ENCODE measurements around the gene FNDC3A. TPM values are rescaled to one million over a fixed set of nuclear protein-coding genes. Genes with fewer than 3 reads are reported as not detected.

FNDC3A gene
- total RNA-seq, 4 donors from 2014 or later = 21.9 to 59.7 (median 40.1) TPM

GRCh38 chr13:49097374-49097773 lies 121.7 kb downstream of the FNDC3A start:
- peaks cover 0 to 23% (median 4%) of the 10 kb centered on the region in 4 donors for H3K4me1 ChIP-seq
- in situ Hi-C loops (cut with MboI; ENCODE audit: low pct_ligation_motif_present in 1 of 4, low pct_unique_long_range_greater_than_20kb in 1 of 4, low sequenced_read_pairs in 3 of 4) = no loop called here
- H3K4me3 ChIP-seq = no peak overlapping the region
- intact Hi-C loops (cut with DNase I; ENCODE audit: low total_unique reads) = no loop called here
- H3K27ac ChIP-seq = peak overlapping the region; percentile 15 to 69 (median 50)
- no peaks in the 10 kb centered on the region for H3K36me3 ChIP-seq
- DNase-seq = no peak
- no peaks in the 10 kb centered on the region for H3K27me3 ChIP-seq
- WGBS, 2 donors (ENCODE audit: low coverage in 1 of 2) = 79 to 80% methylated on average over 2 of the region's 2 CpGs
- H3K9me3 ChIP-seq = no peaks in the 10 kb centered on the region
- TF ChIP-seq, protein P1, sequence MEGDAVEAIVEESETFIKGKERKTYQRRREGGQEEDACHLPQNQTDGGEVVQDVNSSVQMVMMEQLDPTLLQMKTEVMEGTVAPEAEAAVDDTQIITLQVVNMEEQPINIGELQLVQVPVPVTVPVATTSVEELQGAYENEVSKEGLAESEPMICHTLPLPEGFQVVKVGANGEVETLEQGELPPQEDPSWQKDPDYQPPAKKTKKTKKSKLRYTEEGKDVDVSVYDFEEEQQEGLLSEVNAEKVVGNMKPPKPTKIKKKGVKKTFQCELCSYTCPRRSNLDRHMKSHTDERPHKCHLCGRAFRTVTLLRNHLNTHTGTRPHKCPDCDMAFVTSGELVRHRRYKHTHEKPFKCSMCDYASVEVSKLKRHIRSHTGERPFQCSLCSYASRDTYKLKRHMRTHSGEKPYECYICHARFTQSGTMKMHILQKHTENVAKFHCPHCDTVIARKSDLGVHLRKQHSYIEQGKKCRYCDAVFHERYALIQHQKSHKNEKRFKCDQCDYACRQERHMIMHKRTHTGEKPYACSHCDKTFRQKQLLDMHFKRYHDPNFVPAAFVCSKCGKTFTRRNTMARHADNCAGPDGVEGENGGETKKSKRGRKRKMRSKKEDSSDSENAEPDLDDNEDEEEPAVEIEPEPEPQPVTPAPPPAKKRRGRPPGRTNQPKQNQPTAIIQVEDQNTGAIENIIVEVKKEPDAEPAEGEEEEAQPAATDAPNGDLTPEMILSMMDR (IDR thresholded peaks at IDR 0.05) = no peak
- TF ChIP-seq POLR2A (IDR thresholded peaks at IDR 0.05) (no peak), POLR2AphosphoS5 (IDR thresholded peaks at IDR 0.05) (no peak), EP300 (IDR thresholded peaks at IDR 0.05; ENCODE audit: low read depth) (no peak)

GRCh38 chr13:49098198-49098597 lies 122.5 kb downstream of the FNDC3A start:
- no peaks in the 10 kb centered on the region for H3K9me3 ChIP-seq
- no peak overlapping the region for H3K4me3 ChIP-seq
- in situ Hi-C loops (cut with MboI; ENCODE audit: low pct_ligation_motif_present in 1 of 4, low pct_unique_long_range_greater_than_20kb in 1 of 4, low sequenced_read_pairs in 3 of 4) = no loop called here
- 64% methylated on average over 2 of the region's 2 CpGs; no CpG with 5 or more reads in 1 of the 2 donors for WGBS, 2 donors (ENCODE audit: low coverage in 1 of 2)
- intact Hi-C loops (cut with DNase I; ENCODE audit: low total_unique reads) = no loop called here
- DNase-seq = no peak
- H3K4me1 ChIP-seq = peaks cover 0 to 23% (median 4%) of the 10 kb centered on the region in 4 donors
- H3K27me3 ChIP-seq = no peaks in the 10 kb centered on the region
- TF ChIP-seq EP300 (IDR thresholded peaks at IDR 0.05; ENCODE audit: low read depth) = peak; percentile 34
- TF ChIP-seq POLR2AphosphoS5 (IDR thresholded peaks at IDR 0.05) = peak; percentile 29 to 48 (median 42)
- TF ChIP-seq, protein P1 (IDR thresholded peaks at IDR 0.05) = no peak
- no peaks in the 10 kb centered on the region for H3K36me3 ChIP-seq
- peak overlapping the region in 3 of 4 donors; percentile 53 to 69 (median 54) for H3K27ac ChIP-seq

DNA sequence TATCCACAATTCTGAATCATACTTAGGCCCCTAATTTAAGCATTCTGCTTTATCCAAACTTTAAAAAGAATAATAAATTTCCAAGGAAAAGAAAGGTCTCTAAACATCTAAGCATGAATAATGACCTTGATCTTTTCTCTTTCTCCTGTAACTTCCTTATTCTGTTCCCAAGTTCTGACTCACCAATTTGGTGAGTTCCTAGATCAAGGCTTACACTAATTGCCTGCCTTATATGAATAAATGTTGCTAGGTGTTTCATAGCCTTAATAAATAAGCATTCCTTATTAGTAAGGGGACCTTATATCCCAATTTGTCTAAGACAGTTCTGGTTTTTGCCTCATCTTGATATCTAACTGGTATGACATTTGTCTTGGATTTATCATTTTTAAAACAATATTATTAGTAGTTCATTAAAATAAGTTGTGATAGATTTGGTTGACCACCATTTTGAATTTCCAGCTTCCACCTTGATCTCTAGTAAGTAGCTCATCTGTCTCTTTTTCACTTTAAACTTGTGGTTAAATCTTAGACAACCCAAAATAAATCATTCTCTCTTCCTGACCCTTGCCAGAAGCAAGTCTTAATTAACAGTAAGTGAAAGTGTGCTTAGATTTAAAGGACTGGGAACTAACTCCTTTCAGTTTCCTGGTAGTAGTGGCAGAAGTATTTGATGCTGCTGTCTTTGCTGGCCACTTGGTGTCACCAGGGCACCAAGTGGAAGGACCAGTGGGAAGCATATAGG lies 123.2 kb downstream of the FNDC3A start:
- H3K4me3 ChIP-seq = no peak overlapping the region
- H3K27ac ChIP-seq = peak overlapping the region; percentile 0 to 54 (median 52)
- in situ Hi-C loops (cut with MboI; ENCODE audit: low pct_ligation_motif_present in 1 of 4, low pct_unique_long_range_greater_than_20kb in 1 of 4, low sequenced_read_pairs in 3 of 4) (no loop called here), intact Hi-C loops (cut with DNase I; ENCODE audit: low total_unique reads) (no loop called here)
- no peaks in the 10 kb centered on the region for H3K36me3 ChIP-seq
- no peaks in the 10 kb centered on the region for H3K9me3 ChIP-seq
- H3K4me1 ChIP-seq = peaks cover 0 to 23% (median 4%) of the 10 kb centered on the region in 4 donors
- TF ChIP-seq, protein P1 (IDR thresholded peaks at IDR 0.05) = peak in 4 of 5 experiments; percentile 31 to 39 (median 36)
- no peak for TF ChIP-seq POLR2A (IDR thresholded peaks at IDR 0.05)
- no peak for TF ChIP-seq POLR2AphosphoS5 (IDR thresholded peaks at IDR 0.05)
- TF ChIP-seq EP300 (IDR thresholded peaks at IDR 0.05; ENCODE audit: low read depth) = no peak
- DNase-seq = no peak
- H3K27me3 ChIP-seq = no peaks in the 10 kb centered on the region

GRCh38 chr13:49099513-49099877 lies 123.8 kb downstream of the FNDC3A start:
- H3K4me3 ChIP-seq = no peak overlapping the region
- TF ChIP-seq EP300 (IDR thresholded peaks at IDR 0.05; ENCODE audit: low read depth) (no peak), POLR2A (IDR thresholded peaks at IDR 0.05) (no peak), POLR2AphosphoS5 (IDR thresholded peaks at IDR 0.05) (no peak)
- TF ChIP-seq, protein P1 (IDR thresholded peaks at IDR 0.05) = no peak
- no peaks in the 10 kb centered on the region for H3K36me3 ChIP-seq
- no peaks in the 10 kb centered on the region for H3K27me3 ChIP-seq
- in situ Hi-C loops (cut with MboI; ENCODE audit: low pct_ligation_motif_present in 1 of 4, low pct_unique_long_range_greater_than_20kb in 1 of 4, low sequenced_read_pairs in 3 of 4) (no loop called here), intact Hi-C loops (cut with DNase I; ENCODE audit: low total_unique reads) (no loop called here)
- peaks cover 0 to 23% (median 4%) of the 10 kb centered on the region in 4 donors for H3K4me1 ChIP-seq
- peak overlapping the region in 1 of 4 donors; percentile 53 for H3K27ac ChIP-seq
- H3K9me3 ChIP-seq = no peaks in the 10 kb centered on the region
- 87 to 91% methylated on average over 2 of the region's 2 CpGs for WGBS, 2 donors (ENCODE audit: low coverage in 1 of 2)
- DNase-seq = no peak

Data from transverse colon (tissue), 4 donors.